NCI-H345 treated with DMSO at 0.1 percent for 48 hours (cell line): ENCODE measurements around the gene FITM1.

Experiments used
- DNase-seq: peaks from one replicate; lab custom pipeline; 2025; ENCODE audit not compliant: unreplicated experiment; lab: John Stamatoyannopoulos, UW

FITM1 gene

DNA sequence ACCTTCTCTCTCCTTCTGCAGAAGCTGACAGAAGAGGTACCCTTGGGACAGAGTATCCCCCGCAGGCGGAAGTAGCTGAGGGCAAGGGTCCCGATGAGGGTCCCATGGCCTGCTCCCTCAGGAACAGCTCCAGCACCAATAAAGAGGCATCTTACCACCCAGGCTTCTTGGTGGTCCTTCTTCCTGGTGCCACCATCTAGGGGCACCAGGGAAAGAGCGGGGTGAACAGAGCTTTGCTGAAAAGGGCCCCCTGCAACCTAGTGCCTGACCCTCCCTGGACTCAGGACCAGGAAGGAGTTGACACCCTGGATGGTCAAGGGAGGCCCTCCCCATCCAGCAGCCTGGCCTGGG, 30.0 kb downstream of the FITM1 start:
- DNase-seq = no peak

DNA sequence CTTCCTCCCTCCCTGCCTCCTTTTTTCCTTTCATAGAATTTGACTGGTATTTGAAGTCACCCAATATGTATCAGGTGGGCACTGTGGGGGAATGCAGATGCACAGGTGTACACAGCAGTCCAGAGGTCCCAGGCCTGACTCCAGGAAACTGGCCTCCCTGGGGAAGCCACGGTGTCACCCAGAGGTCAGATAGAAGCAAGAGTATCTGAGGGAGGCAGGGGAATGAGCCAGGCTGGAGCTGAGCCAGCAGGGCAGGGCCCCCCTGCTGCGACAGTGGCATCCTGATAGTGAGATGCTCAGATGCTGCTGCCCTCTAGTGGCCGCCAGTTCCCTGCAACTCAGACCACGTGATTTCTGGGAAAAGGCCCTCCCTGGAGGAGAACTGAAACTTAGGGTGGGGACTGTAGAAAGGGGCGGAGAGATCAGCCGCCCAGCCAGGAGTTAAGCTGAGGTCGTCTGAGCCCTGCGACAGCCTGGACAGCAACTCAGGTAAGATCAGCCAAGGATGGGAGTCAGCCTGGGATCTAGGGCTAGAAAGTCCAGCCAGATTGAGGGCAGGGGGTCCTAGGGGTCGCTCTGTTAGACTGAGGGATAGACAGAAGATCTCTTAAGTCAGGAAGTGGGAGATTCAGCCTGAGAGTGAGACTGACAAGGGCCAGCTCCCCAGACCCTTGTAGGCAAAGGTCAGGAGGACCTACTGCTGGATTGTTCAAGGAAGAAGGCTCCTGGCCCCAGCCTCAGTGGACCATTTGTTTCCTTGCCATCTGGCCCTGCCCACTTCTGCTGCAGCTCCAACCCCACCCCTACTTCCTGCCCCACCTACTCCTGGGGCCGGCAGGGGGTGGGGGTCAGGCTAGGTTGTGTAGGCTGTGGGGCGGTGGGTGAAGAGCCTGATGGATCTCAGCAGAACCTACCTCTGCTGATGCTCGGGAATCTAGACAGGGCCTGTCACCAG, 30.7 kb downstream of the FITM1 start, which contains the start of gene IRF9:
IRF9 (plus strand) TSS at position 416 of the 955 bp plus-strand sequence. CDS start 880 bp downstream, outside the sequence.
- peak; percentile 86 for DNase-seq

DNA sequence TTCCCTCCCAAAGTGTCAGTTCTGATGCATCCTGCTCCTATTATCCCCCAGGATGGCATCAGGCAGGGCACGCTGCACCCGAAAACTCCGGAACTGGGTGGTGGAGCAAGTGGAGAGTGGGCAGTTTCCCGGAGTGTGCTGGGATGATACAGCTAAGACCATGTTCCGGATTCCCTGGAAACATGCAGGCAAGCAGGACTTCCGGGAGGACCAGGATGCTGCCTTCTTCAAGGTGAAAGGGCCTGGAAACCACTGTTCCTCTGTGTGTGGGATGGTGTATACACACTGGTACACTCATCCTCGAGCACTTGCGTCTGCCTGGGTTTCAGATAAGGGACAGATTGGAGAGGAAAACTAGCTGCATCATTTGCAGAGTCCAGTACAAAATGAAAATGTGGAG, 31.6 kb downstream of the FITM1 start:
- no peak for DNase-seq

DNA sequence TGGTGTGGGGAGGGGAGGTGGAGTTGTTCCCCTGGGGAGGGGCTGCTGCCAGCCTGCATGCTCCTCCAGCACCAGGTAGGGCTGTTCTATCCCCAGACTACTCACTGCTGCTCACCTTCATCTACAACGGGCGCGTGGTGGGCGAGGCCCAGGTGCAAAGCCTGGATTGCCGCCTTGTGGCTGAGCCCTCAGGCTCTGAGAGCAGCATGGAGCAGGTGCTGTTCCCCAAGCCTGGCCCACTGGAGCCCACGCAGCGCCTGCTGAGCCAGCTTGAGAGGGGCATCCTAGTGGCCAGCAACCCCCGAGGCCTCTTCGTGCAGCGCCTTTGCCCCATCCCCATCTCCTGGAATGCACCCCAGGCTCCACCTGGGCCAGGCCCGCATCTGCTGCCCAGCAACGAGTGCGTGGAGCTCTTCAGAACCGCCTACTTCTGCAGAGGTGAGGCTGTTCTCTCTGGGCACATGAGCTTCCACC, 34.1 kb downstream of the FITM1 start:
- DNase-seq = no peak

DNA sequence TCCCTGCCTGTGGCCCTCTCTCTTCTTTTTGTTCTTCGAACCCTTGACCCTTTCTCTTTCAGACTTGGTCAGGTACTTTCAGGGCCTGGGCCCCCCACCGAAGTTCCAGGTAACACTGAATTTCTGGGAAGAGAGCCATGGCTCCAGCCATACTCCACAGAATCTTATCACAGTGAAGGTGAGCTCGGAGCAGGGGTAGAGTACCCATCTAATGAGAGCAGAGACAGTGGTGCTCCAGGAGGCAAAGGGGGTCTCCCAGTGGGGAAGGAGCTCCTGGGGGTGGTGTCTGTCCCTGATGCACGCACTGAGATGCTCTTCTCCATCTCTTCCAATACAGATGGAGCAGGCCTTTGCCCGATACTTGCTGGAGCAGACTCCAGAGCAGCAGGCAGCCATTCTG, 35.3 kb downstream of the FITM1 start:
- no peak for DNase-seq

DNA sequence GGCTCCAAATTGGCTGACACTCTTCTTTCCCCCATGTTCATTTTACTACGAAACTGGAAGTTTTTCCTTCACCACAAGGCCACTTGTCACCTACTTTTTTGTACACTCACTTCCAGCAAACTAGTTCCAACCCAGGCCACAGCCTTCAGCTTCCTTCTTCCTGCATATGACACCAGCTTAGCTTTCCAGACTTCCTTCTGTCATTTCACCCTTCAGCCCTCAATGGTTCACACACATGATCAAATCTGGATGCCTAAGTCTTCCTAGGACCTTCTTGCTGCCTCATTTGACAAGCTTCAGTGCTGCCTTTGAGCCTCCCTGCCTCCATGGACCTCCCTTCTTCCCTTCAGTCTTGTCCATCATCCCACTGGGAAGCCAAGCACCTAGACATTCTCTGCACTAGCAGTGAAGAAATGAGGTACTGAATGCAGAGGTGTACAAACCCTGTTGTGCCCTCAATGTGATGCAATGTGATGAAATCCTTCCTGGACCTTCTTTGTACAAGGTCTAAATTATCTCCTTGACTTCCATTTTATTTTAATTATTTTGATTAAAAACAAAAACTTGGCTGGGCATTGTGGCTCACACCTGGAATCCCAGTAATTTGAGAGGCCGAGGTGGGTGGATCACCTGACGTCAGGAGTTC, 37.1 kb downstream of the FITM1 start:
- no peak for DNase-seq

DNA sequence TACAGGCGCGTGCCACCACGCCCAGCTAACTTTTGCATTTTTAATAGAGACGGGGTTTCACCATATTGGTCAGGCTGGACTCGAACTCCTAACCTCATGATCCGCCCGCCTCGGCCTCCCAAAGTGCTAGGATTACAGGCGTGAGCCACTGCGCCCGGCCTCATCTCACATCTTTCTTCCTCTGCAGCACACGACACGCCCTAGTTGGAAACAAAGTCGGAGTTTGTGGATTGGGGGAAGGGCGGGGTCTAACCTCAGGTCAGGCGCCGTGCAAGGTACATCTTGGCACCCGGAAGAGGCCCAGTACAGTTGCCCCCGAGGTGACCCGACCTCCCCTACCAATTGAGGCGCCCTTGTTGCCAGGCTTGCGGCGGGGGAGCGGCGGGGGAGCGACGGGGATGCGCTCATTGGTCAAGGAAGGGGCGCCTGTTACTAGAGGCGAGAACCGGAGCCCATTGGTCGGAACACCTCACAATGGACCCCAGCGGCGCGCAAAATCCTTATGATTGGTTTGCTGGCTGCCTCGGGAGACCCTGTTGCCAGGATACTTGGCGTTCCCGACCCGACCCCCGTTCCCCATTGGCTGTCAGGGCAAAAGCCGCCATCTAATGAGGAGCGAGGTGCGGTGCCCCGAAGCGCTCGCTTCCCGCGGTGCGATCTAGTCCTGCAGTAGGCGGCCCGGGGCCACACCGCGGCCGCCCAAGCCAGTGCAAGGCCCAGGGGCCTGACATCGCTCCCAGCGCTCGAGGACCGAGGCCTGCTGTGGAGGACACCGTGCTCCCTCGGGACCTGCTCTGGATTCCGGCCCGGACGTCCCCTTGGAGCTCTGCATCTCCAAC, 41.2 kb downstream of the FITM1 start, which contains the start of gene REC8:
REC8 (plus strand) TSS at position 659 of the 839 bp plus-strand sequence. CDS start 473 bp downstream, outside the sequence.
- DNase-seq = peak; percentile 74

DNA sequence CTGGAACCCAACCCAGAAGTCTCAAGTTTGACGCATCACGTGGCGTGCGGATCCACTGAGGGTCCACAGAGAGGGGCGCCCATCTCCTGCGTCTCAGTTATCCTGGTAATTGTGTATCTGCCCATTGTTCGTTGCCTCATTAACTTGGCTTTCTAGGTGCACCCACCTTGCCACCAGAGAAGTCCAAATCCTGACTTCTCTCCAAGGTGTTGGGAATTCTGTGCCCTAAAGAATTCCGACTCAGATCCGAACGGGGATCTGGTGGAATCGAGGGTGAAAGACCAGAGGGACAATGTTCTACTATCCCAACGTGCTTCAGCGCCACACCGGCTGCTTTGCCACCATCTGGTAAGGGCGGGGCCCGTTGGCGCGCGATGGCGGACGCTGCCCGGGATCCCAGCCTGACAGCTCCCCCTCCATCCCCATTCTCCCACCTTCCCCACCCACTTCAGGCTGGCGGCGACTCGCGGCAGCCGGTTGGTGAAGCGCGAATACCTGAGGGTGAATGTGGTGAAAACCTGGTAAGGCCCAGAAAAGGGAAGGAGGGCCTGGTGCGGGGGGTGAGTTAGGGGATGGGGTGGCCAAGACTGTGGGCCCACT, 41.9 kb downstream of the FITM1 start:
- DNase-seq = no peak

DNA sequence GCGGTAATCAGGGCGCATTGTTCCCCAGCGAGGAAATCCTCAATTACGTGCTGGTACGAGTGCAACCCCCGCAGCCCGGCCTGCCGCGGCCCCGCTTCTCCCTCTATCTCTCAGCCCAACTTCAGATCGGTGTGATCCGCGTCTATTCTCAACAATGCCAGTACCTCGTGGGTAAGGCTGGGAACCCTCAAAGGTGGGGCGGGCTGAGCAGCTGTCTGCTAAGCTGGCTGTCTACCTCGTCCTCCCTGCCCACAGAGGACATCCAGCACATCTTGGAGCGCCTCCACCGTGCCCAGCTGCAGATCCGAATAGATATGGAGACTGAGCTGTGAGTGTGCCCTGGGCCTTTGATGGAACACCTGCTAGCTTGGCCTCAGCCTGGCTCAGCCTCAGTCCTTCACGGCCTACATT, 42.4 kb downstream of the FITM1 start:
- no peak for DNase-seq

DNA sequence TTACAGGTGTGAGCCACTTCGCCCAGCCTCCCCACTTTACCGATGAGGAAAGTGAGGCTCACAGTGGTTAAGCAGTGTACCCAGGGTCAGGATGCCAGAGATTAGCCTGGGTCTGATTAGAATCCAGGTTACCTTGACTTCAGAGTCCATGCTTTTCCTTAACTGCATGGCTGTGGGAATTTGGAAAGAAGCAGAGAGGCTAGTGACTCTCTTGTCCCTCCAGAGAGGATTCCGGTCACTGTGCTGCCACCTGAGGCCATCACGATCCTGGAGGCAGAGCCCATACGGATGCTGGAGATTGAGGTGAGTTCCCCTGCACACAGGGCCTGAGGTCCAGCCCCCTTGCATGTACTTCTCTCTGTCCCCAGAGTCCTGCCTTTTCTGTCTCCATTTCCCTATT, 46.1 kb downstream of the FITM1 start:
- DNase-seq = no peak

DNA sequence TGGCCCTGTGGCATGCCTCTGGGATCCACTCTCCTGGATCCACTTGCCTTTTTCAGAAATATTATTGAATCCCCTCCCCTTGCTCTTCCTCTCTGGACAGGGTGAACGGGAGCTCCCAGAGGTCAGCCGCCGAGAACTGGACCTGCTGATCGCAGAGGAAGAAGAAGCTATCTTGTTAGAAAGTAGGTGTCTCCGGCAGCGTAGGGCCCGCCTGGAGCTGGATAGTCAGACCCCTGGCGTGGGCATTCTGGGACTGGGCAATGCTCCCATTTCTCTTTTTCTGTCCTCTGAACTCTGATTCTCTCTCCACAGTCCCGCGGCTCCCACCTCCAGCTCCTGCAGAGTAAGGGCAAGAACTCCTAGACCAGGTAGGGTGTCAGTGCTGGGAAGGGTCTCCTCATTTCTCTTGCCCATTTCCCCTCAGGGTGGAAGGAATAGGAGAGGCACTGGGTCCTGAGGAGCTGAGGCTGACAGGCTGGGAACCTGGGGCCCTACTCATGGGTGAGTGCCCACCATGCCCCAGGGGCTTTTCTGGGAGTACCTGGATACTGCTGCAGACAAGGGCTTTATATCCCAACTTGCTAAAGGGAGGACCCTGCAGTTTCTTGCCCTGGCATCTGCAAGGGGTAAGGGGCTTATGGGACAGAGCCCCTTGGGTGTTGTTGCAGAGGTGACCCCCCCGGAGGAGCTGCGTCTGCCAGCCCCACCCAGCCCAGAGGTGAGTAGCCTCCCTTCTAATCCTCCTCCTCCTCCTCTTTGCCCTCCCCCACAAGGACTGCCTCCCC, 46.8 kb downstream of the FITM1 start:
- DNase-seq = no peak

DNA sequence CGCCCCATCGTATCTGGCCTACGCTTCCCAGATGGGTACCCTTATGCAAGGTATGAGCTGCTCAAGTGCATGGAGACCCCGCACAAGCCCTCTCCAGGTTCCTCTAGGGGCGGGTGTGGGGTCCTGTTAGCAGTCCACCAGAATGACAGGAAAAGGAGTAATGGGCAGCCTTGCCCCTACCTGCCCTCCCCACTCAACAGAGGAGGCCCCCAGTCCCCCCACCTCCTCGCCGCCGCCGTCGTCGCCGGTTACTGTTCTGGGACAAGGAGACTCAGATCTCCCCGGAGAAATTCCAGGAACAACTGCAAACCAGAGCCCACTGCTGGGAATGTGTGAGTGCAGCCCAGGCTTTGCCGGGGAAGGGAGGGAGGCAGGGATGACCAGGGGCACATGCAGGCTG, 47.4 kb downstream of the FITM1 start:
- no peak for DNase-seq

DNA sequence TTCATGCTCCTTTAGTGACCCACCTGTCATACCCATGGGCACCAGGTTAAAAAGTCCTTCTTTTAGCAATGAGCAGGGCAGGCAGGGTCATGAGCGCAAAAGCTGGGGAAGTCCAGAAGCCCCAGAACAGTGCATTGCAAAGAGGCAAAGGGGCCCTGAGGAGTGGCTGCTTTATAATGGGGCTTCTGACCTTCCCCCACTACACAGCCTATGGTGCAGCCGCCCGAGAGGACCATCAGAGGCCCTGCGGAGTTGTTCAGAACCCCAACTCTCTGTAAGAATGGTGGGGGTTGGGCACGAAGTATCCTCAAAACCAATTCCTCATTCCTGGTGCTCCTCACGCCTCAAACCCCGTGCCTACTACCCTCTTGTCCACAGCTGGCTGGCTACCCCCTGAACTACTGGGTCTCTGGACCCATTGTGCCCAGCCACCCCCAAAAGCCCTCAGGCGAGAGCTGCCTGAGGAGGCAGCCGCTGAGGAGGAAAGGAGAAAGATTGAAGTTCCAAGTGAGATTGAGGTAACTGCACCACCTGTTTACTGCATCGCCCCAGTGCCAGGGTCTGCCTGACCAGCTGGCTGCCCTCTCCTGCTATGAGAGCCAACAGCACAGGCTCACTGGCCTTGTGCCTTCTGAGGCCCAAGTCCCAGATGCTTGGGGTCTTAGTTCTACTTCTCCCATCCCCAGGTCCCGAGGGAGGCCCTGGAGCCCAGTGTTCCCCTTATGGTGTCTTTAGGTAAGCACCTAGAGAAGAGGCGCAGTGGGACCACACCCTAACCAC, 48.1 kb downstream of the FITM1 start:
- no peak for DNase-seq

DNA sequence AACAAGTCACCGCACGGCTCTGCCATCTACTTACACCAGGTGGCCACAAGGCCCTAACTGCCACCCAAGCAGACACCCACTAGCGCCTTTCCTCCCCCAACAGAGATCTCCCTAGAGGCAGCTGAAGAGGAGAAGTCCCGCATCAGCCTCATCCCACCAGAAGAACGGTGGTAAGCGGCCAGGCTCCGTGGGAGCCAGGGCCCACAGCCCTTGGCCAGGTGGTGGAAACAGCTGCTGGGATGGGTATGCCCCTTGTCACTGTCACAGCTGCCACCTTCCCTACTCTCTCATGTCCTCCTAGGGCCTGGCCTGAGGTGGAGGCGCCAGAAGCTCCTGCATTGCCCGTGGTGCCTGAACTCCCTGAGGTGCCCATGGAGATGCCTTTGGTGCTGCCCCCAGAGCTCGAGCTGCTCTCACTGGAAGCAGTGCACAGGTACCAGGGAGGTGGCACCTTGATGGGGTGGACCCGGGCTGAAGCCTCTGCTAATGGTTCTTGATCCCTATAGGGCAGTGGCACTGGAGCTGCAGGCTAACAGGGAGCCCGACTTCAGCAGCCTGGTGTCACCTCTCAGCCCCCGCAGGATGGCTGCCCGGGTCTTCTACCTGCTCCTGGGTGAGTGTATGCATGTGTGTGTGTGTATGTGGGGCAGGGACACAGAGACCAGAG, 49.0 kb downstream of the FITM1 start:
- no peak for DNase-seq

DNA sequence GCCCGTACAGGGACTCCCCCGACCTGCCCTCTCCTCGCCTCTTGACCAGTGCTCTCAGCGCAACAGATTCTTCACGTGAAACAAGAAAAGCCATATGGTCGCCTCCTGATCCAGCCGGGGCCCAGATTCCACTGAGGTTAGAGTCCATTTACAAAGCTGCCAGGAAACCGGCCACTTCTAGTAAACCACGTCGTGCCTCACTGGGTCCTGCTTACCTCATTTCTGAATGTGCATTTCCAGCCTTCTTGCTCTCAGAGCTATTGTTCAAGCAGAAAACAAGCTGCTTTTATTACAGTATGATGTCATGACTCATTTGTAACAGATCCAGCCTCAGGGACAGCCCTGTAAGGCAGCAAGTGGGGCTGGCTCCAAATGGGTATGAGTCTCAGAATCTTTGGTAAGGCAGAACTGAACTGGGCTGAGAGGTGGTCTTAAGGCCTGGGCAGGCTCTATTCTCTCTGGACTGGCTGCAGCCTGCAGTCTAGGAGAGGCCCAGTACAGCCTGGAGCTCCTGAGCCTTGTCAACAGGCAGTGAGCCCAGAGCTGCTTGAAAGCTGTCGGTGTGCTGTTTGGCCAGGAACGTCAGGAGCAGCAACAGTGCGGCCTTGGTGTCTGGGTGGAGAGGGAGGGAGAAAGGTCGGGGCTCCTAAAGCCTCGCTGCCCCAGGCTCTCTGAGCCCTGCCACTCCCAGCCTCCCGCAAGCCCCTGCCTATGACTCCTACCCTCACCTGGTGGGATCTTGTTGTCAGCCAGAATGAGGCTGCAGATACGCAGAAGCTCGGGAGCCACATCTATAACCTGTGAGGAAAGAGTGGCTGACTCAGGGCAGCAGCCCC, 49.7 kb downstream of the FITM1 start:
- no peak for DNase-seq

DNA sequence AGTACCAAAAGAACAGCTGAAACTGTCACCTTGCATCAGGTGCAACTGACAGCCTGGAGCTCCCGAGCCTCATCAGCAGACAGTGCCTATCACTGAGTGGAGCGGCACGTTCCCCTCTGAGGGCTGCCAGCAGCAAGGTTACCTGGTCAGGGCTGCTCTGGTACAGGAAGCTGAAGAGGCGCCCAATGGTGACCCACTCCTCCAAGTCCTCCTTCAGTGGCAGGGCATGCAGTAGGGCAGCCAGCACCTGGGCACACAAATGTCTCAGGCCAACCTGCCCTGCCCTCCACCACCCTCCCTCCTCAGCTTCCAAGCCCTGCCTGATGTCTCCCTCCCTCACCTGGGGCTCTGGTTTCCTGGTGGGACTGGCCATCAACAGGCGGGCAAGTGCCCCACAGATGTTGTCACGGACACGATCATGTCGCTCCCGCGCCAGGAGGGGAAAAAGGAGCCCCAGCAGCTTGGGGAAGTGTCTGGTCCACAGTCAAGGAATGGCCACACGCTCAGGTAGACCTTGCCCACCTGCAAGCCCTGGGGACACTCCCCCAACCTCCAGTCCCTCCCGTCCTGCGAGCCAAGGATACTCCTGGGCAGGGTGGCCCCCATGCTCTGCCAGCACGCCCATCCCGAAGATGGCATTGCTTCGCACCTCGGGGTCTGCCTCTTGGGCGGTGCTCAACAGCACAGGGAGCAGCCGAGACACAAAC, 51.1 kb downstream of the FITM1 start:
- DNase-seq = no peak
